RWPE2 (cell line): Measurements from ENCODE around the gene MBNL2.

Source experiments
- ATAC-seq: fragments of 200-7000 bp; cut with Tn5 transposase; 3 replicates; pipeline ENCODE4 v1.9.1; 2021; ENCODE audit warnings: low read depth
- DNase-seq: peaks from one replicate; pipeline ENCODE4 v3.0.0-alpha.2; 2020; ENCODE audit warnings: low spot score
- H3K27ac ChIP-seq: fragments of 450-650 bp; 2 replicates; pipeline ENCODE4 v1.5.1; 2017; ENCODE audit warnings: mild to moderate bottlenecking; ENCODE audit not compliant: poor library complexity, severe bottlenecking
- H3K27me3 ChIP-seq: fragments of 250-450 bp; sonication (Bioruptor Pico); 2 replicates; pipeline ENCODE4 v1.5.1; 2021; ENCODE audit warnings: mild to moderate bottlenecking, moderate library complexity; ENCODE audit not compliant: insufficient read depth, poor library complexity, severe bottlenecking
- H3K36me3 ChIP-seq: fragments of 250-450 bp; sonication (Bioruptor Pico); 2 replicates; pipeline ENCODE4 v1.5.1; 2020; ENCODE audit warnings: low read depth, mild to moderate bottlenecking, moderate library complexity
- H3K4me1 ChIP-seq: fragments of 250-450 bp; sonication (Bioruptor Pico); 2 replicates; pipeline ENCODE4 v1.5.1; 2021; ENCODE audit warnings: mild to moderate bottlenecking, moderate library complexity; ENCODE audit not compliant: insufficient read depth, poor library complexity, severe bottlenecking
- H3K4me3 ChIP-seq: fragments of 250-450 bp; sonication (Bioruptor Pico); 2 replicates; pipeline ENCODE4 v1.5.1; 2021; ENCODE audit warnings: mild to moderate bottlenecking, moderate library complexity; ENCODE audit not compliant: severe bottlenecking
- H3K9me3 ChIP-seq: fragments of 250-450 bp; sonication (Bioruptor Pico); 2 replicates; pipeline ENCODE4 v1.5.1; 2021; ENCODE audit warnings: mild to moderate bottlenecking, moderate library complexity; ENCODE audit not compliant: severe bottlenecking
- TF ChIP-seq, protein P1 (sequence below): fragments of 450-650 bp; IDR thresholded peaks from one replicate; pipeline ENCODE4 v1.5.1; 2017; ENCODE audit warnings: mild to moderate bottlenecking, moderate library complexity; ENCODE audit not compliant: poor library complexity, severe bottlenecking

Gene MBNL2

DNA sequence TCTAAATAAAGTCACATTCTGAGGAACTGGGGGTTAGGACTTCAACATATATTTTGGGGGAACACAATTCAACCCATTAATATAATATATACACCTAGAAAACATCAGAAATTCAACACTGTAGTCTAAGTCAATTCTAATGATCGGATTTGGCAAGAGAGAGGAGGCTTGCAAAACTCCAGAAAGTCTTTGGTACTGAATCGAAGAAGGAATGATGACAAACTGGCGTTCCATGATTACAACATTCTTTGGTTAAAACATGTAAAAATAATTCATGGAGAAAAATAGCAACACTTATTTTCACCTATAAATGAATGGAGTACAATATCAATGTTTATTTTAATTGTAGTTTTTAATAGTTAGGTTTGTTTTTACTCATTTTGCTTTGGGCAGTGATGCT lies 62.4 kb downstream of the MBNL2 start:
- no peak overlapping the region for H3K4me3 ChIP-seq
- ATAC-seq, result no peak
- TF ChIP-seq, protein P1, sequence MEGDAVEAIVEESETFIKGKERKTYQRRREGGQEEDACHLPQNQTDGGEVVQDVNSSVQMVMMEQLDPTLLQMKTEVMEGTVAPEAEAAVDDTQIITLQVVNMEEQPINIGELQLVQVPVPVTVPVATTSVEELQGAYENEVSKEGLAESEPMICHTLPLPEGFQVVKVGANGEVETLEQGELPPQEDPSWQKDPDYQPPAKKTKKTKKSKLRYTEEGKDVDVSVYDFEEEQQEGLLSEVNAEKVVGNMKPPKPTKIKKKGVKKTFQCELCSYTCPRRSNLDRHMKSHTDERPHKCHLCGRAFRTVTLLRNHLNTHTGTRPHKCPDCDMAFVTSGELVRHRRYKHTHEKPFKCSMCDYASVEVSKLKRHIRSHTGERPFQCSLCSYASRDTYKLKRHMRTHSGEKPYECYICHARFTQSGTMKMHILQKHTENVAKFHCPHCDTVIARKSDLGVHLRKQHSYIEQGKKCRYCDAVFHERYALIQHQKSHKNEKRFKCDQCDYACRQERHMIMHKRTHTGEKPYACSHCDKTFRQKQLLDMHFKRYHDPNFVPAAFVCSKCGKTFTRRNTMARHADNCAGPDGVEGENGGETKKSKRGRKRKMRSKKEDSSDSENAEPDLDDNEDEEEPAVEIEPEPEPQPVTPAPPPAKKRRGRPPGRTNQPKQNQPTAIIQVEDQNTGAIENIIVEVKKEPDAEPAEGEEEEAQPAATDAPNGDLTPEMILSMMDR, result no peak

DNA sequence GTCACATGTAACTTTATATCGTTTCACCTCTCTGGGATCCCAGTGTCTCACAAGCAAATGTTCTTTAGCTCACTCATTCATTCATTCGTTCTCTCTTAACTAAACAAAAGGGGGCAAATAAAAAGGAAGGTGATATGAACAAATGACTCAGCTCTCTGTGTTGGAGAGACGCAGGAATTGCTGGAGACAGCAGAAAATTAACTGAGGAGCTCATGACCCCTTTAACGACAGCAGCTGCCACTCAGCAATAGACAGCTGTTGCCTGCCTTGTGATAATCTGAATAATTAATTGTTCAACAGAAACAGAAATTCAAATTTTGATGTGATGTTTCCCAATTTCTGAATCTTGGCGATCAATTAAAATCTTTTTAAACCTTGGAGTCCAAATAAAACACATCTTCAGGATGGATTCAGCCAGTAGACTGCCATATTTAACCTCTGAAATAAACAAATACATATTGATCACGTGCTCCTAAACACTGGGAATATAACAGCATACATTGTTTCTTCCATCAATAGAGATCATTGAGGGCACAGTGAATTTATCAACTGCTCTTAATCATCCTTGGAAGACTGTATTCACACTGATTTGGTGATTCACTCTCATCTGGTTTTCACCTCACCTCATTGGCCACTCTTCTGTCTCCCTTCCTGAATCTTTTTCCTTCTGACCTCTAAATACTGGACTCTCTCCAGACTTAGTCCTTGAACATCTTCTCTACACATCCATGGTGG lies 63.3 kb downstream of the MBNL2 start:
- Histone ChIP-seq H3K27me3 (no peaks in the 10 kb centered on the region), H3K4me3 (no peak overlapping the region), H3K9me3 (peaks cover 2% of the 10 kb centered on the region), H3K36me3 (peaks cover 5% of the 10 kb centered on the region; the same call in 1 of the 2 replicates), H3K4me1 (peaks cover 16% of the 10 kb centered on the region), H3K27ac (no peak overlapping the region)
- no peak for ATAC-seq
- no peak for DNase-seq
- TF ChIP-seq, protein P1, result no peak

More for the DNA sequence above, 62.4 kb downstream of the MBNL2 start:
- Histone ChIP-seq H3K4me1 (peaks cover 24% of the 10 kb centered on the region), H3K27ac (no peak overlapping the region), H3K9me3 (peaks cover 2% of the 10 kb centered on the region), H3K36me3 (peaks cover 9% of the 10 kb centered on the region), H3K27me3 (no peaks in the 10 kb centered on the region)
- no peak for DNase-seq

DNA sequence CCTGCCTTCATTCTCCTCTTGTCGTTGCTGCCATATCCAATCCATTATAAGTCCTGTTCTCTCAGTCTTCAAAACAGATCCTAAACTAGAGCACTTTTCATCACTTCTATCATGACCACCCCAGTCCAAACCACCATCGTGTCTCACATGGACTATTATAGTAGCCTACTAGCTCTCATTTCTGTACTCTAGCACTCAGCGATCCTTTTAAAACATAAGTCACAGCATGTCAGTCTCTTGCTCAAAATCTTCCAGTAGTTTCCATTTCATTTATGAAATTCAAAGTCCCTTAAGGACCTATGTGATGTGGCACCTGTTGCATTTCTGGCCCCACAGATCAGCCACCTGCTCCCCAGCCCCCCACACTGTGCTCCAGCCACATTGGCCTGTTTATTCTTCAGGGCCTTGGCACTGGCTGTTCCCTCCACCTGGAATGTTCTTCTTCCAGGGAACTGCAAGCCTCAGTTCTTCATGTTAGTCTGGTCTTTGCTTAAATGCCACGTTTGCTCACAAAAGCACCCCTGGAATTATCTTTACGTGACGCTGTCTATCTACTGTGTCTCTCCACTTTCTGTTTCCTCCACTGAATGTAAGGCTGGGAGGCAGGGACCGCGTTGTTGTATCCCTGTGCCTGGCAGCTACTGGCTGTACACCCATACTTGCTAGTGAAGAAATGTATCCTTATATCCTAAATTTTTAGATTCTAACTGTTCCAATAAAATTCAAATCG lies 64.3 kb downstream of the MBNL2 start:
- peaks cover 5% of the 10 kb centered on the region for H3K4me1 ChIP-seq
- DNase-seq (no peak), ATAC-seq (no peak)
- H3K27ac ChIP-seq, result no peak overlapping the region
- TF ChIP-seq, protein P1, result no peak
- H3K27me3 ChIP-seq, result no peaks in the 10 kb centered on the region
- H3K36me3 ChIP-seq, result peaks cover 5% of the 10 kb centered on the region; the same call in 1 of the 2 replicates
- H3K9me3 ChIP-seq, result peaks cover 2% of the 10 kb centered on the region
- H3K4me3 ChIP-seq, result no peak overlapping the region

DNA sequence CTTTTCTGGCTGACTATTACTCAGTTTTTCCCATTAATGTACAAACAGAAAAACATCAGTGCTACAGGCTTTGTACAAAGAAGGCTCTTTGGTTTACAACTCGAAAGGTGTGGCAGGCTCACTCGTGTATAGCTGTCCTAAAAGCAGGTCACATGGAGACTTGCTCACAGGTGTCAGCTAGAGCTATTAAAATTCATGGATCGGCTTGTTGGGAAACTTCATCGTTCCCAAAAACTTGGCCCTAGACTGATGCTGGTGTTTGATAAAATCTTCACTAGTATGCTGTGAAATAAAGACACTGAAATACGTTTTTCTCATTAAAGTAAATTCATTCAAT lies 64.9 kb downstream of the MBNL2 start:
- Histone ChIP-seq H3K9me3 (peaks cover 2% of the 10 kb centered on the region), H3K36me3 (peaks cover 5% of the 10 kb centered on the region; the same call in 1 of the 2 replicates), H3K4me1 (peaks cover 4% of the 10 kb centered on the region), H3K4me3 (no peak overlapping the region), H3K27me3 (no peaks in the 10 kb centered on the region), H3K27ac (no peak overlapping the region)
- ATAC-seq (no peak), DNase-seq (no peak)
- TF ChIP-seq, protein P1, result no peak
